ENCODE results near the gene OBSCN.

OBSCN gene

GRCh38 chr1:228393811-228394570 lies 186.1 kb downstream of the OBSCN start:
- no peak for DNase-seq

DNA sequence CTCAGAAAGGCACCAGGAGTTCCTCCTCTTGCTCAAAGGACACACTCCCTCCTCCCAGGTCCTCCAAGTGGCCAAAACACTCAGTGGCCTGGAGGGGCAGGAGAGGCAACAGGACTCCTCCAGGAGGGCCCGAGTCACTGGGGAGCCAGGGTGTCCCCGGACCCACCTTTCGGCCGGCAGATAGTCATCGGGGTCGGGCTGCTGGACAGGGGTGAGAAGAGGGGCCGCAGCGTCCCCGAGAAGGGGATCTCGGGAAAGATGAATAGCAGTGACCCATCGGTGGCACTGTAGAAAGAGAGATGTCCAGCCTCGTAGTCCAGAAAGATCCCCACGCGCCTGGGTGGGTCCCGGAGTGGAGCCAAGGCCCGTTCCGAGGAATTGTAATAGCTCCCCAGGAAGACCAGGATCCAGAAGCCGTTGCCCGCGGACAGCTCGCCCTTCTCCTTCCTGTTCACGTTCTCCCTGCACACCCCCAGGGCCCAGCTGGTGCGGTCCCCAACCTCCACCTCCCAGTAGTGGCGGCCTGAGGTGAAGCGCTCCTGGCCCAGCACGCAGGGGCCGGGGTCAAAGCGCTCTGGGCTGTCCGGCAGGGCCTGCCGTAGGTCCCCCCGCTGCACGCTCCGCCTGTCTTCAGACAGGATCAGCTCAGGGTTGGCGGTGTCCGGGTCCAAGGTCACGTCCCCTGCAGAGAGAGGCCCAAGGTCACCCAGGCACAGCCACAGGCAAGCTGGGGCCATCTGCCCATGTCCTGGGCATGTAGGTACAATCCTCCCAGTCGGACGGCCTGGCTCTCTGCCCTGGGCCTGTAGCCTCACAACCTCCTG lies 186.9 kb downstream of the OBSCN start:
- no peak for DNase-seq

- DNase-seq, result no peak
These were observed 189.2 kb downstream of the OBSCN start for GRCh38 chr1:228396770-228397662.

DNA sequence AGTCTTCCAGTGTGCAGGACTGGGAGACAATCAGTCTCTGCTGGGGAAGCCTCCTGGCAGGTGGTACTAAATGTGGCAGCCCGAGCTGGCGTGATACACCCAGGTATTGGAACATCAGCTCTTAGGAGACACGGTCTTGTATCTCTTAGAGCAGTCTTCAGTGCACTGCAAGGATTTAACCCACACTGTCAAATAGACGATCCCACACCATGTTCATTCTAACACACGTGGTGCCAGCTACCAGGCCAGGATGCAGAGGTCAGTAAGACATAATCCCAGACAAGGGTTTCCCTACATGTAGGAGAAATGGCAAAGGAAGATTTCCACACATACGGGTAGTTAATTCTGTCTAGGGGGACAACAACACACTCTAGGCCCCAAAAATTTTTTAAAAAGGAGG lies 190.1 kb downstream of the OBSCN start:
- no peak for DNase-seq

DNA sequence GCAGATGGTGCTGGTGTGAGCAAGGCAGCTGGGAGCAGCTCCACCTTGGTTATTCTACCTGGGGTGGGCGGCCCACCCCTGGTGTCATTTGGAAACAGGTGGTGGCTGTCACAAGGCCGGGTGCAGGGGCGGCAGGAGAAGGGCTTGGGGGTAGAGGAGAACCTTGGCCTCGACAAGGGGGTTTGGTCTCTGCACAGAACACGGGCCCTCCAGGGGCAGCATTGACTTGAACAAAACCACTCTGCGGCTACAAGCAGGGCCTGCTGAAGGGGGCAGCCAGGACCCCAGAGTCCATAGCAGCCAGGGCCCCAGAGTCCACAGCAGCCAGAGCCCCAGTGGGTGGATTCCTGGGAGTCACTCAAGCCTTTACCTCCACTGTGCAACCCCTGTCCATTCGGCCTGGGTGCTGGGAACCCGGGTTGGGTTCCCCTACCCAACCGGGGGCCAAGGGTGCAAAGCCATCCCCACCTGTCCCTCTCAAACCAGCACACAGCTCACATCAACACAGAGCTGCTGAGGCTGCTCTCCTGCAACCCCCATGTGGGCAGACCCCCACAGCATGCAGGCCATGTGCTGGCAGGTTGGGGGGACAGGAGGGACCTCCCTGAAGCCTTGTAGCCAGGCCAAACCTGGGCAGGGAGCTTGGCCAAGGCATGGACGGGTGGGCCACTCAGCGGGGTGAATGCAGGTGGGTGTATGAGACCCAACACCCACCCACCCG lies 191.1 kb downstream of the OBSCN start:
- DNase-seq, result no peak

DNA sequence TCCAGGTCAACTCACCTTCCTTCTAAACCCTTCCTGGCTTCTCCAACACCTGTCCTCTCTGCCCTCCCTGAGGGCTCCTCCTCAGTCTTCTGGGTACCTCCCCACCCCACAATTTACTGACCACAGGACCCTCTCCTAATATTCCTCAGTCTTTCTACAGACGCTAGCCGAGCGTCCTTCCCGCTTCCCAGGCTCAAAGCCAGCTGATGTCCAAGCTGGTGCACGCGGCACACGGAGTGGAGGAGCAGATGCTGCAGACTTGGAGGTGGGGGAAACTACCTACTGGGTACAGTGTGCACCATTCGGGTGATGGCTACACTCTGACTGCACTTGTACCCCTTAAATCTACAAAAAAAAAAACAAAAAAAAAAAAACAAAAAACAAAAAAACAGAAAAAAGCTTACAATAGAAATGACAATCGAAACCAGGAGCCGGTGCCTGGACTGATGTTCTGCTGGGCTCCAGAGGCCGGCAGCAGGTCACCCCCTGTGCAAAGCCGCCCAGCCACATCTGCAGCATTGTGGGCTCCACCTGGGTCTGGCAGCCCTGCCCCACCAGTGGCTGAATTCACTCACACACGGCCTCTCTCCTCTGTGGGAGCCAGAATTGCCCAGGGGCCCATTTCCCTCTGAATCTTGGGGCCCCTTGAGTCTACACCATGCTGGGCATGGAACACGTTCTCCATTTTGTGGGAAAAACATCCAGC lies 191.8 kb downstream of the OBSCN start:
- DNase-seq, result no peak

DNA sequence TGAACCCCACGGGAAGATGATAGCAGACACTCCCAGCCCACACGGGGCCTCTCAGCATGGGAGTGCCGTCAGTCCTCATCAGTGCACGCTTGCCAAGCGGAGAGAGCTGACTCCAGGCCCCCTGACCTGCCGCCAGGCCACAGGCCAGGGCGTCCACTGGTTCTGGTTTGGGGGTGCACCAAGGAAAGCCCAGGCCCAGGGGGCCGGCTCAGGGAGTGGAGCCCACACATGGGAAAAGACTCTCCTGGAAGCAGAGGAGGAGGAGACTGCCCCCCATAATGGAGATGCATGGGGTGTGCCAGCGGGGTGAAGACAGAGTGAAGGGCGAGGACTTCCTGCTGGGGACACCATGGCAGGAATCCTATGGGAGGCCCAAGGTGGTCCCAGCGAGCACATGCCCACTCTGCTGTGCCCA lies 192.4 kb downstream of the OBSCN start:
- DNase-seq, result no peak

- DNase-seq, result no peak
These were observed 193.0 kb downstream of the OBSCN start for GRCh38 chr1:228400692-228401454.

DNA sequence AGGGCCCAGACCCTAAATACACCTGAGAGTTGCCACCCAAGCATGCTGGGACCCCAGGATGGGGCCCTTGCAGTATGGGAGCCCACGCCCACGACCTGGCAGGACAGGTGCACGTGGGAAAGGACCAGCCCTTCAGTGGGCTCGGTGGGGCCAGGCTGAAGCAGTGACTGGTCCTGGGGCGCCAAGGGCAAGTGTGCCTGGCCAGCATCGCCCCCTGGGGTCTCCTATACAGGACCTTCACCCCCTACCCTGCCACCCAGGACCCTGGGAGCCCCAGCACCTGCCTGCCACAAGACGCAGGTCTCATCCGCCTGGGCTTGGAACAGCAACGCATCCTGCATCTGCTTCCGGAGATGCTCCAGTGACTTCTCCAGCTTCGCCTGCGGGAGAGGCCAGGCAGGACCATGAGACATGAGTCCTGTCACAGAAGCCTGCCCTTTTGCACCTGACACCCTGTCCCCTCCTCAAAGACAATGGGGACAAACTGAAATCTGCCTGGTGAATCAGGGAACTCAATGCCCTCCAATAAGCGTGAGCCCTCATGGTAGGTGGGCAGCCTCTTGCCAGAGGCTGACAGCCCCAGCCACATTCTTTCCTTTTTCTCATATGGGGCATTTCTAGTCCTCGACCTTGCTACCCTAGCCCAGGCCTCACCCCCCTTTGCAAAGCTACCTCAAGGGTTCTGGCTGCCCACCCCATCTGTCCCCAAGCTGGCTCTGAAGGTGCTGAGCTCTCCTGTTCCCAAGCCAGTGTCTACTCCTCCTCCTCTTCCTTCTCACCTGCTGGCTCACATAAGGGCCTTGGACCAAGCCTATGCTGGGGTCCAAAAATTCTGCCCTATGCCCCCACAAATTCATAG lies 194.2 kb downstream of the OBSCN start:
- no peak for DNase-seq

- no peak for DNase-seq
These were observed 194.8 kb downstream of the OBSCN start for GRCh38 chr1:228402641-228403025.

GRCh38 chr1:228403231-228403631 lies 195.4 kb downstream of the OBSCN start:
- no peak for DNase-seq

- no peak for DNase-seq
These were observed 196.4 kb downstream of the OBSCN start for GRCh38 chr1:228404107-228404720.

GRCh38 chr1:228405200-228405978 lies 197.5 kb downstream of the OBSCN start:
- DNase-seq, result no peak

GRCh38 chr1:228405979-228406228 lies 198.1 kb downstream of the OBSCN start:
- DNase-seq, result no peak

DNA sequence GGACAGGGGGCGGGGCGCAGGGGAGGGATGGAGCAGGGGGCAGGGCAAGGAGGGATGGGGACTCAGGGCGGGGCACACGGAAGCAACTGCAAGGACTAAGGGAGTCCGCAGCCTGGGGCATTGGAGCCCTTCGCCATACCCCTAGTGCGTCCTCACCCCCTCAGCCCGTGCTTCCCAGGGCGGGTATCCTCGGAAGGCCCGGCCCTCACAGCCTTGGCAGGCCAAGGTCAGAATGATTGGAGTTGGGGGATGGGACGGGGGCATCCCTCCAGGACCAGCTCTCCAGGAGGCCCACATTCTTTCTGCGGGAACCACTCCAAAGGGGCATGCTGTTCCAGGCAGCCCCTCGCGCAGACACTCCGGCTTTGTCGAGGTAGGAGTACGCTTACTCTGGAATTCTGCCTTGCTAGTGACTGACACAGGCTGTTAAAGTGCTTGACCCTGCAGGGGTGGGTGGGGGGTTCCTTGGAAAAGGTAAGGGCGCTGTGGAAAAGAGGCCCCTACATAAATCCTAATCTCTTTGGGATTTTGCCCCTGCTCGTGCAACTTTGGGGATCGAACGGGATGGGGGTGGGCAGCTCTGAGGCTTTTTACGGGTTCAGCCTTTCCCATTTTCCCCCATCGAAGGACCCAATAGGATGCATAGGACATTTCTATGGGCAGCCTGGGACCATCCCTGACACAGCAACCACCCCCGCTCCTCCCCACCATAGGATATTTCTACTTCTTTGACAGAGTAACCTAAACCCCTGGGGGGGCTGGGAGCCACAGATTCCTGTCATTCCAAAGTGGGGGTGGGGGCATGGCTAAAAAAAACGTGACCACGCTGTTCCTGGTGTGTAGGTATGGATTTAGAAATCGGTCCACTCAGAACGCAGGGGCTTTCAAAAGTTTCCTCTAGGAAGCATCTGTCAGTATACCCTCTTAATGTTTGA lies 199.5 kb downstream of the OBSCN start:
- no peak for DNase-seq

GRCh38 chr1:228408041-228408868 lies 200.4 kb downstream of the OBSCN start:
- no peak for DNase-seq

Data from midbrain (tissue), 1 donor.